GM18517 (cell line): Measurements from ENCODE around the gene MFGE8.
A peak's percentile ranks its signal among the peaks of the same experiment; 100 is the strongest.

Experiments
- ATAC-seq: cut with Tn5 transposase; IDR thresholded peaks from one replicate; pipeline ENCODE4 v1.9.1; 2021; ENCODE audit warnings: mild to moderate bottlenecking, moderate library complexity; ENCODE audit not compliant: unreplicated experiment

MFGE8 gene

GRCh38 chr15:88920186-88920891 lies 7.2 kb upstream of the MFGE8 start:
- no peak for ATAC-seq

DNA sequence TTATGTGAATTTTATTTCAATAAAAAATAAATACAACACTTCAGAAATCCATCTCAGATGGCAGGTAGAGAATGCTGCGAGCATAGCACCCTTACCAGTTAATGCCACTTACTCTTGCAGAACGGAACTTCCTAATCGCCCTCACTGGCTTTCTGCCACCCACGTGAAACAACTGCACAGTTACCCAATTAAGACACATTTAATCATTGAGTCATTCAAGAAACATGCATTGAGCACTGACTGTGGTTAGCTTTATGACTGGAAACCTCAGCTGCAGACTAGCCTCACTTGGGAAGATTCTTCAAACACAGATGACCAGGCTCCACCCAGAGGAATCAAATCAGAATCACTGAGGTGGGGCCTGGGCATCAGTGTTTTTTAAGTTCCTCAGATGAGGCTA lies 5.6 kb upstream of the MFGE8 start:
- peak; percentile 66 for ATAC-seq

DNA sequence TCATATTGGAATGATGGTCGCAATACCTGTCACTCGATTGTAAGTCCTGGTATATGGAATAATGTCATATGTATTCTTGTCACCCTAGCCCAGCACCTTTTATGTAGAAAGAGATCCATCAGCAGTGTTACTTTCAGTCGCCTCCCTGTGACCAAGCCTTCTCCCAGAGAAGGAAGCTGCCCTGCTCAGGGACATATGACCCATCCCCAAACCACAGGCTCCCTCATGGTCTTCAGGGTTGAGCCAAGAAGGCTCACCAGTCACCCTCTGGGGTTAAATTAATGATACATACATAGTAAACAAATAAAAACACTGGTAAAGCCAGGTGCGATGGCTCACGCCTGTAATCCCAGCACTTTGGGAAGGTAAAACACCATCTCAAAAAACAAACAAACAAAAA lies 4.6 kb upstream of the MFGE8 start:
- ATAC-seq, result no peak

- no peak for ATAC-seq
Observed at GRCh38 chr15:88915354-88915753, 2.2 kb upstream of the MFGE8 start.

- ATAC-seq, result no peak
Observed at GRCh38 chr15:88913850-88914169, 631 bp upstream of the MFGE8 start.

DNA sequence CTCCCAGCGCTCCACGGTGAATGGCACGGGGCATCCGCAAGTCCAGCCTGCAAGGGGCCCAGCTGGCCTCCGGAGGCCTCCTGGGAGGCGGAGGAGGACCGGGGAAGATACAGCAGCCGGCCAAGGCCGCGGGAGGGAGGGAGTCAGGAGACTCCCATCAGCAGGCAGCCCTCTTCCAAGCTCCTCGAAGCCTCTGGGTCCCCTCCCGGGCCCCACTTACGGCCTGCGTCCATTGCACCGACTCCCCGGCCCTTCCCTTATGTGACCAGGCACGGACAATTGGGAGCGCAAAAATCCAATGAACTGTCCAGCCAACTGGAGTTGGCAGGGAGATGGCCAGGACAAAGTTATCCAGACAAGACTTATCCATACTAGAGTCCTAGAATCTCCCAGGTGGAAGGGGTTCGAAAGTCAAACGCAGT lies 668 bp downstream of the MFGE8 start:
- no peak for ATAC-seq

DNA sequence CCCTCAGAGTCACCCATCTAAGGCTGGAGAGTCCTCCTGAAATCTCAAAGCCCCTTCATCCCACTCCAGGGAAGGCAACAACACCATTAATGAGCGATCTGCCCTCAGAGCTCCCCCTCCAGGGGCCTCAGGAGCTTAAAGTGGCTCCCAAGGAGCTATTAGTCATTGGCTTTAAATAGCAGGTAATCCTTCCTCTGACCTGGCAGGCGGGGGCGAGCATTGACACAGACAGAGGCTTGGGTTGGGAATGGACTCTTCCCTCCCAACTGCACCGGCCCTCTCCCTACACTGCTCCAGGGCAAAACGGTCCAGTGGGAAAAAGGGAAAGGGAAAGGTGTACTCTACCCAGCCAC lies 1.4 kb downstream of the MFGE8 start:
- ATAC-seq, result no peak

DNA sequence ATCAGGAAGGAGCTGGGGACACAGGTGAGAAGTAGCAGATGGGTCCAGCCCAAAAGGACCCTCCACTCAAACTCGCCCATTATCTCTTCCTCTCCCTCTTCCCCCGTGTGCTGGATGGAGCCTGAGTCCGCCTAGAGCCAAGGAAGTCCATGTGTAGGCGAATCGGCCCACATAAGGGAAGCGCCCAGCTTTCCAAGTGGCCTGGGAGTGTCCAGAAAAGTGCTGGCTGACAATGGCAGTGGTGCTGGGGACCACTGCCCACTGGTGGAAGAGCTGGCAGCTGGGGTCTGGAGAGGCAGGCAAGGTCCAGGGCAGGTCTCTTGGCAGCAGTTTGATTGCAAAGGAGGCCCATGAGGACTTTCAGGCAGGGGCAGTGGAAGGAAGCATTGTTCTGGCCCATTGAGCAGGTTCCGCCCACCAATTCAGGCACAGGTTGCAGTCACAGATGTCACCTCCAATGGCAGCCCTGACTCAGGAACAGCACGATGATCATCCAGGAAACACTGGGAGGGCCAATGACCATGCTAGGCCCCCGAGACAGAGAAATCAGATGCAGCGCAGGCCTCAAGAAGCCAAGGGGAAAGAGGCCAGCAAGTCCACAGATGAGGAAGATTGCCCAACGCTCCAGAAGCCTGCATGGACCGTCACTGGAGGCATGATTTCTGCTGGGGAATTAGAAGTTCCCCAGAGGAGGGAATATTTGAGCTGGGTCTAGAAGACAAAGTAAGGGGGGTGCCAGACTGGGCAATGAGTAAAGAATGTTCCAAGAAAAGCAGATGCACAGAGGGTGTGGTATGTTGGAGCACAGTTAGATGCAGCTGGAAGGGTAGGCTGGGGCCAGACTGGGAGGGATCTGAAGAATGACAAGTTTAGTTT lies 3.0 kb downstream of the MFGE8 start:
- ATAC-seq, result no peak

- no peak for ATAC-seq
Observed at GRCh38 chr15:88908697-88909621, 4.2 kb downstream of the MFGE8 start.

- no peak for ATAC-seq
Observed at GRCh38 chr15:88908123-88908522, 5.1 kb downstream of the MFGE8 start.

GRCh38 chr15:88907111-88907510 lies 6.1 kb downstream of the MFGE8 start:
- no peak for ATAC-seq

- no peak for ATAC-seq
Observed at GRCh38 chr15:88906551-88906950, 6.6 kb downstream of the MFGE8 start.

DNA sequence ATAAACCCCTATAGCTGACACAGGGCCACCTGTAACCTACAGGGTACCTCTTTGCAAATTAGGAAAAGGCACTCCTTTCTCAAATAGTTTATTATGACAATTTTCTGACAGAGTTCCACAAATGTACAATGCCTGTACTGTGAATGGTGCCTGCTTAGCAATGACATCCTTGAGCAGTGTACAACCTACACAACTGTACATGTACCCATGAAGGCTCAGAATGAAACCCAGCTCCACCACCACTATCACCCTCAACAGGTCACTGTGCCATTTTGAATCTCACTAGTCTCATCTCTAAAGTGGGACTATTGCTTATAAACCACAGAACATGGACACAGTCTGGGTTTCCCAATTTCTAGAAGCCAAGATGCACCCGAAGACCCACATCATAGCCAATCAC lies 7.0 kb downstream of the MFGE8 start:
- no peak for ATAC-seq

- ATAC-seq, result no peak
Observed at GRCh38 chr15:88905576-88905975, 7.6 kb downstream of the MFGE8 start.

GRCh38 chr15:88904624-88905327 lies 8.4 kb downstream of the MFGE8 start:
- peak; percentile 77 for ATAC-seq

GRCh38 chr15:88904257-88904623 lies 8.9 kb downstream of the MFGE8 start:
- ATAC-seq, result no peak

GRCh38 chr15:88902846-88903245 lies 10.3 kb downstream of the MFGE8 start:
- ATAC-seq, result no peak

DNA sequence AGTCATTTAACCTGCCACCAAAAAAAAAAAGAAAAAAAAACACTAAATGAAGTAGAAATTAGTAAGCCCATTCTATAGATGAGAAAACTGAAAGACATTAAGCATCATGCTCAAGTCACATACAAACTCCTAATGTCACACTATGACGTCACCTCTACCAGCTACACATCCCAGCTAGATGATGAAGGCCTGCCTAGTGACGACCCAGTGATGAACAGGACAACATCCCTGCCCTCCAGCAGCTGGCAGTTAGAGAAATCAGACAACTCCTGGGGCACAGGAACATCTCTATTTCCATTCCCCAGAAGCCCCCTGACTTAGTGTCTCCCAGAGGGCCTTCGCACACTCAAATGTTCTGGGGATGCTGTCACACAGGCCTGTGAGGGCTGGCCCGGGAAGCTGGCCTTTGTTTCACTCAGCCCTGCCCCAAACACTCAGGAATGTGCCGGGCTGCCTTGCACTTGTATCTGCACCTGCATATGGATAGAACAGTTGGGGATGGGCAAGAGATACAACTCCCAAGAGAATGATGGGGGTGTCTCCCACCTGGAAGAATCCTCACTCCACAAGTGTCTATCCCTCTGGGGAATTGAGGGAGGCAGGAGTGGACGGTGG lies 10.9 kb downstream of the MFGE8 start:
- no peak for ATAC-seq

GRCh38 chr15:88901508-88902220 lies 11.5 kb downstream of the MFGE8 start:
- ATAC-seq, result no peak

DNA sequence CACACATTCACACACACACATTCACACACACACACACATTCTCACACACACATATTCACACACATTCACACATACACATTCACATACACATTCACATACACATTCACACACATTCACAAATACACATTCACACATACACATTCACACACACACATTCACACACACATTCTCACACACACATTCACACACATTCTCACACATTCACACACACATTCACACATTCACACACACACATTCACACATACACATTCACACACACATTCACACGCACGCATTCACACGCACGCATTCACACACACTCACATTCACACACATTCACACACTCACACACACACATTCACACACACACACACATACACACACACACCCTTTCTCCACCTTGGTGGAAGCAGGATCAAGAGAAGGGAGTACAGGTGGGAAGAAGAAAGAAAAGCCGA lies 12.2 kb downstream of the MFGE8 start:
- ATAC-seq, result no peak
